Thyroid gland (tissue), 4 donors: ENCODE results near the gene TNFRSF12A.

Experiments used
- POLR2A ChIP-seq, 2 donors: fragments of 450-650 bp; IDR thresholded peaks; one replicate each; pipeline ENCODE4 v1.6.1; 2017; ENCODE audit warnings: antibody characterized with exemption in 2 of 2, mild to moderate bottlenecking in 2 of 2, moderate library complexity in 1 of 2
- TF ChIP-seq, protein P1 (sequence below), 6 experiments: fragments of 200-600 bp in 3 of 6; fragments of 450-650 bp in 3 of 6; sonication (generic) in 3 of 6; IDR thresholded peaks; one replicate each; pipeline ENCODE4 v1.5.1; 2016 to 2019; ENCODE audit warnings: antibody characterized with exemption in 6 of 6, mild to moderate bottlenecking in 2 of 6, inconsistent platforms in 1 of 6, moderate library complexity in 1 of 6

DNA sequence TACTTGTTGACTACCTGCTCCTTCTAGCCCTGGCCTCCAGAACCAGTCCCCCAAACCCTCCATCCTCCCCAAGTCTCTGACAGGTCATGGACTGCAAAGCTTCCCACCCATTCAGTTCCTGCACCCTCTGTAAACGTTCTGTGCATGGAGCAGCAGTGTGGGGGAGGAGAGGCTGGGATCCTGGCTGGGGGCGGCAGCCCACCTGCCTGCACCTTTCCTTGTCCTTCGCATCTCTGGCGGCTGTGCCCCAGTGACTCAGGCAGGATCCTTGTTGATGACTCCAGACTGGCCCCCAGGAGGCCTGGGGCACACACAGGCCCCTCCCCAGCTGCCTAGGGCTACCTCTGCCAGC, 38.3 kb upstream of the TNFRSF12A start:
- TF ChIP-seq, protein P1, sequence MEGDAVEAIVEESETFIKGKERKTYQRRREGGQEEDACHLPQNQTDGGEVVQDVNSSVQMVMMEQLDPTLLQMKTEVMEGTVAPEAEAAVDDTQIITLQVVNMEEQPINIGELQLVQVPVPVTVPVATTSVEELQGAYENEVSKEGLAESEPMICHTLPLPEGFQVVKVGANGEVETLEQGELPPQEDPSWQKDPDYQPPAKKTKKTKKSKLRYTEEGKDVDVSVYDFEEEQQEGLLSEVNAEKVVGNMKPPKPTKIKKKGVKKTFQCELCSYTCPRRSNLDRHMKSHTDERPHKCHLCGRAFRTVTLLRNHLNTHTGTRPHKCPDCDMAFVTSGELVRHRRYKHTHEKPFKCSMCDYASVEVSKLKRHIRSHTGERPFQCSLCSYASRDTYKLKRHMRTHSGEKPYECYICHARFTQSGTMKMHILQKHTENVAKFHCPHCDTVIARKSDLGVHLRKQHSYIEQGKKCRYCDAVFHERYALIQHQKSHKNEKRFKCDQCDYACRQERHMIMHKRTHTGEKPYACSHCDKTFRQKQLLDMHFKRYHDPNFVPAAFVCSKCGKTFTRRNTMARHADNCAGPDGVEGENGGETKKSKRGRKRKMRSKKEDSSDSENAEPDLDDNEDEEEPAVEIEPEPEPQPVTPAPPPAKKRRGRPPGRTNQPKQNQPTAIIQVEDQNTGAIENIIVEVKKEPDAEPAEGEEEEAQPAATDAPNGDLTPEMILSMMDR (IDR thresholded peaks at IDR 0.05): no peak
- TF ChIP-seq POLR2A (IDR thresholded peaks at IDR 0.05): no peak
